IPS-15b (cell line): Measurements from ENCODE around the gene MCF2L2.
A peak's percentile ranks its signal among the peaks of the same experiment; 100 is the strongest.

Experiments used
- H3K27me3 ChIP-seq: one replicate; pipeline ENCODE4 v1.6.1; 2013; ENCODE audit warnings: low read length; ENCODE audit not compliant: control insufficient read depth, insufficient read depth
- H3K36me3 ChIP-seq: one replicate; pipeline ENCODE4 v1.6.1; 2013; ENCODE audit warnings: low read length; ENCODE audit not compliant: control insufficient read depth, insufficient read depth
- H3K4me1 ChIP-seq: one replicate; pipeline ENCODE4 v1.6.1; 2013; ENCODE audit warnings: mild to moderate bottlenecking, low read length; ENCODE audit not compliant: control insufficient read depth, insufficient read depth
- H3K4me3 ChIP-seq: one replicate; pipeline ENCODE4 v1.5.1; 2013; ENCODE audit warnings: low read depth, low read length
- H3K9ac ChIP-seq: one replicate; pipeline ENCODE4 v1.6.1; 2013; ENCODE audit warnings: low read depth, mild to moderate bottlenecking, low read length
- H3K9me3 ChIP-seq: one replicate; pipeline ENCODE4 v1.6.1; 2013; ENCODE audit warnings: mild to moderate bottlenecking, low read length; ENCODE audit not compliant: control insufficient read depth, insufficient read depth

MCF2L2 gene

GRCh38 chr3:183254487-183255347 lies 173.7 kb downstream of the MCF2L2 start:
- H3K27me3 ChIP-seq, result peaks cover 35% of the 10 kb centered on the region
- H3K9ac ChIP-seq, result peak overlapping the region; percentile 73
- H3K36me3 ChIP-seq, result no peaks in the 10 kb centered on the region
- H3K4me1 ChIP-seq, result peaks cover 13% of the 10 kb centered on the region
- peak overlapping the region; percentile 71 for H3K4me3 ChIP-seq
- no peaks in the 10 kb centered on the region for H3K9me3 ChIP-seq

GRCh38 chr3:183253528-183254486 lies 174.6 kb downstream of the MCF2L2 start:
- Histone ChIP-seq H3K27me3 (peaks cover 35% of the 10 kb centered on the region), H3K9ac (peak overlapping the region; percentile 73), H3K9me3 (no peaks in the 10 kb centered on the region), H3K4me1 (peaks cover 20% of the 10 kb centered on the region), H3K4me3 (peak overlapping the region; percentile 71), H3K36me3 (no peaks in the 10 kb centered on the region)

- Histone ChIP-seq H3K27me3 (peaks cover 35% of the 10 kb centered on the region), H3K9ac (no peak within 1 kb of the TSS), H3K4me1 (peaks cover 21% of the 10 kb centered on the region), H3K36me3 (no peaks in the 10 kb centered on the region), H3K4me3 (peak within 1 kb of the TSS; percentile 71), H3K9me3 (no peaks in the 10 kb centered on the region)
Measured at GRCh38 chr3:183252973-183253527, 175.4 kb downstream of the MCF2L2 start, which contains the start of gene B3GNT5. B3GNT5 (plus strand) TSS chr3:183253253; CDS start chr3:183269799, 16,546 bp downstream.

GRCh38 chr3:183252118-183252782 lies 176.2 kb downstream of the MCF2L2 start:
- H3K4me3 ChIP-seq, result peak overlapping the region; percentile 20
- H3K36me3 ChIP-seq, result no peaks in the 10 kb centered on the region
- peaks cover 35% of the 10 kb centered on the region for H3K27me3 ChIP-seq
- H3K9ac ChIP-seq, result no peak overlapping the region
- H3K4me1 ChIP-seq, result peaks cover 21% of the 10 kb centered on the region
- no peaks in the 10 kb centered on the region for H3K9me3 ChIP-seq

- H3K9me3 ChIP-seq, result no peaks in the 10 kb centered on the region
Measured at GRCh38 chr3:183249006-183249718, 179.3 kb downstream of the MCF2L2 start.

GRCh38 chr3:183247011-183247589 lies 181.3 kb downstream of the MCF2L2 start:
- Histone ChIP-seq H3K27me3 (peaks cover 11% of the 10 kb centered on the region), H3K36me3 (no peaks in the 10 kb centered on the region), H3K9ac (no peak overlapping the region), H3K4me3 (no peak overlapping the region), H3K4me1 (peaks cover 9% of the 10 kb centered on the region), H3K9me3 (peaks cover 8% of the 10 kb centered on the region)

More at GRCh38 chr3:183249006-183249718, 179.3 kb downstream of the MCF2L2 start:
- H3K4me1 ChIP-seq, result peaks cover 9% of the 10 kb centered on the region
- no peaks in the 10 kb centered on the region for H3K36me3 ChIP-seq
- H3K27me3 ChIP-seq, result peaks cover 26% of the 10 kb centered on the region
- no peak overlapping the region for H3K4me3 ChIP-seq
- no peak overlapping the region for H3K9ac ChIP-seq

DNA sequence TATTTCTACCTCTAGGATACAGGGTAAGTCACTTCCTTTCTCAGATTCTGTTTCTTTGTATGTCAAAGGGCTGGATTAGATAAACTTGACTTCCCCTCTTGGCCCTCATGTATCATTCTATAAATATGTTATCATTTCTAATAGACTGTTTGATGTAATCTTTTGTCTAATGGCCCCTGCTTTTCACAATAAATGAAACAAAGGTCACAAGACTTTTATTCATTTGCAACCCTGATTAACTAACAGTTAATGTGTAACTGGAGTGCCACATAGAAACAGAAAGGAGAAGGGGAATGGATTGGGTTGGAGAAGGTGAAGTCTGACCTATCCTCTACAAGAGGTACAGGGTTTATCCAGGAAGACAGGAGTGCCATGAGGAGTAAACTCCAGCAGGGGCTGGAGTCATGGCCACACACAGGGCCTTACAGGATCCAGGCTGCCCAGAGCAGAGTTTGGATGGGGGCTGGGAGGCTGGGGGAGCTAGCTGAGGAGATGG lies 183.4 kb downstream of the MCF2L2 start:
- no peaks in the 10 kb centered on the region for H3K36me3 ChIP-seq
- H3K4me3 ChIP-seq, result no peak overlapping the region
- no peak overlapping the region for H3K9ac ChIP-seq
- no peaks in the 10 kb centered on the region for H3K27me3 ChIP-seq
- H3K9me3 ChIP-seq, result peaks cover 8% of the 10 kb centered on the region
- peaks cover 9% of the 10 kb centered on the region for H3K4me1 ChIP-seq

GRCh38 chr3:183244219-183244618 lies 184.2 kb downstream of the MCF2L2 start:
- peaks cover 8% of the 10 kb centered on the region for H3K9me3 ChIP-seq
- no peak overlapping the region for H3K9ac ChIP-seq
- peaks cover 5% of the 10 kb centered on the region for H3K4me1 ChIP-seq
- no peaks in the 10 kb centered on the region for H3K36me3 ChIP-seq
- no peaks in the 10 kb centered on the region for H3K27me3 ChIP-seq
- H3K4me3 ChIP-seq, result no peak overlapping the region

- H3K4me1 ChIP-seq, result no peaks in the 10 kb centered on the region
- H3K27me3 ChIP-seq, result no peaks in the 10 kb centered on the region
- H3K9ac ChIP-seq, result no peak overlapping the region
- H3K4me3 ChIP-seq, result no peak overlapping the region
- no peaks in the 10 kb centered on the region for H3K36me3 ChIP-seq
- peaks cover 8% of the 10 kb centered on the region for H3K9me3 ChIP-seq
Measured at GRCh38 chr3:183242431-183242830, 186.0 kb downstream of the MCF2L2 start.

DNA sequence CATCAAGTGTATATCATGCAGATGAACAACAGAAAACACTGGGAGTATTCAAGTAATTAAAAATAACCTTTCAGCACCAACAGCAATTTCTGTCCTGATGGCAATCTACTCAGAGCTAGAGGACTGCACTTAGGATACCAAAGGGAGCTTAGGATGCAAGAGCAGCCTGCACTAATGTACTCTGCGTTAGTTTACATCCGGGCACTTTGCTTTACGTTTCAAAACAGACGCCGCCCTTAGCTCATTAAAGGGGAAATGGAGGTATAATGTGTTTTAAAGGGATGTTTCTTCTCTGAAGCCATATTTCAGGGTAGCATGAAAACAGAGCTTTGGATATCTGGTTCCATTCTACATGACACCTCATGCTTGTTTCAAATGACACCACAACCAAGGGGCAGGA lies 189.4 kb downstream of the MCF2L2 start:
- H3K36me3 ChIP-seq, result no peaks in the 10 kb centered on the region
- H3K4me1 ChIP-seq, result no peaks in the 10 kb centered on the region
- H3K9ac ChIP-seq, result no peak overlapping the region
- no peak overlapping the region for H3K4me3 ChIP-seq
- no peaks in the 10 kb centered on the region for H3K27me3 ChIP-seq
- peaks cover 8% of the 10 kb centered on the region for H3K9me3 ChIP-seq
